Measurements from ENCODE around the gene SLC8B1.

The SLC8B1 gene

DNA sequence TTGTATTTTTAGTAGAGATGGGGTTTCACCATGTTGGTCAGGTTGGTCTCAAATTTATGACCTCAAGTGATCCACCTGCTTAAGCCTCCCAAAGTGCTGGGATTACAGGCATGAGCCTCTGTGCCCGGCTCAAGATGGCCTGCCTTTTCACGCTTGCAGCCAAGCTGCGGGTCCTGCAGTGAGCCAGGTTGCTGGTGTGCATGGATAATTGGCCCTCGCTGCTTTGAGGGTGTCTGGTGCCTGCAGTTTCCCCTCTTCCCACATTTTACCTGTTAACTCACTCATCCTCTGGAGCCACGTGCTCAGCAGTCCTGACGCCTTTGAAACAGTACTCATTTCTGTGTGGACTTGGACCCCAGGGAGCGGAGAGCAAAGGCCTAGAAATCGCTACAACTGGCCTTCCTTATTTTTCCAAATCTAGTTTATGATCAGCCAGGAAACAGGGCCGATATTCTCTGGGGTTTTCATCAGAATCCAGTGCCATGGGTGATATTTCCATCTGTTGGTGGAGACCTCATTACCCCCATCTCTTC is 71.4 kb downstream of the SLC8B1 start (continued):
- TF ChIP-seq, protein P1, sequence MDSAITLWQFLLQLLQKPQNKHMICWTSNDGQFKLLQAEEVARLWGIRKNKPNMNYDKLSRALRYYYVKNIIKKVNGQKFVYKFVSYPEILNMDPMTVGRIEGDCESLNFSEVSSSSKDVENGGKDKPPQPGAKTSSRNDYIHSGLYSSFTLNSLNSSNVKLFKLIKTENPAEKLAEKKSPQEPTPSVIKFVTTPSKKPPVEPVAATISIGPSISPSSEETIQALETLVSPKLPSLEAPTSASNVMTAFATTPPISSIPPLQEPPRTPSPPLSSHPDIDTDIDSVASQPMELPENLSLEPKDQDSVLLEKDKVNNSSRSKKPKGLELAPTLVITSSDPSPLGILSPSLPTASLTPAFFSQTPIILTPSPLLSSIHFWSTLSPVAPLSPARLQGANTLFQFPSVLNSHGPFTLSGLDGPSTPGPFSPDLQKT (IDR thresholded peaks at IDR 0.05; ENCODE audit: borderline replicate concordance, low read depth, low read length): no peak

DNA sequence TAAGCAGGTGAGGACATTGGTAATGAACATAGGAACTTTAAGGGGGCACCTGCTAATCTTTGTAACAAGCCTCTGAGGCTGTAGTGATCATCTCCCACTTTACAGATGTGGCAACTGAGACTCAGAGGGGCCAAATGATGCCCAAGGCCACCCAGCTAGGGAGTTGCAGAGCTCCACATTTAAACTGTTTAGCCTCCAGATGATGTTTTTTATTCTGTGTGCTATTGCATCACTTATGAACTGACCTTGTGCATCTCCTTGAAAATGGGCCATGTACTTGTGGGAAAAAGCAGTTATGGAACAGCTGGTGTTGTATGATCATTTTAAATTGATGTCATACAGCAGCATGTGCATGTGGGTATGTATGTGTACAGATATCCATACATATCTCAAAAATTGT is 72.2 kb downstream of the SLC8B1 start:
- POLR2A ChIA-PET: no interaction called here
- no peak for TF ChIP-seq ZNF76 (tag by site-specific recombination; IDR thresholded peaks at IDR 0.05; ENCODE audit: borderline replicate concordance, low read depth)
- TF ChIP-seq, protein P2, sequence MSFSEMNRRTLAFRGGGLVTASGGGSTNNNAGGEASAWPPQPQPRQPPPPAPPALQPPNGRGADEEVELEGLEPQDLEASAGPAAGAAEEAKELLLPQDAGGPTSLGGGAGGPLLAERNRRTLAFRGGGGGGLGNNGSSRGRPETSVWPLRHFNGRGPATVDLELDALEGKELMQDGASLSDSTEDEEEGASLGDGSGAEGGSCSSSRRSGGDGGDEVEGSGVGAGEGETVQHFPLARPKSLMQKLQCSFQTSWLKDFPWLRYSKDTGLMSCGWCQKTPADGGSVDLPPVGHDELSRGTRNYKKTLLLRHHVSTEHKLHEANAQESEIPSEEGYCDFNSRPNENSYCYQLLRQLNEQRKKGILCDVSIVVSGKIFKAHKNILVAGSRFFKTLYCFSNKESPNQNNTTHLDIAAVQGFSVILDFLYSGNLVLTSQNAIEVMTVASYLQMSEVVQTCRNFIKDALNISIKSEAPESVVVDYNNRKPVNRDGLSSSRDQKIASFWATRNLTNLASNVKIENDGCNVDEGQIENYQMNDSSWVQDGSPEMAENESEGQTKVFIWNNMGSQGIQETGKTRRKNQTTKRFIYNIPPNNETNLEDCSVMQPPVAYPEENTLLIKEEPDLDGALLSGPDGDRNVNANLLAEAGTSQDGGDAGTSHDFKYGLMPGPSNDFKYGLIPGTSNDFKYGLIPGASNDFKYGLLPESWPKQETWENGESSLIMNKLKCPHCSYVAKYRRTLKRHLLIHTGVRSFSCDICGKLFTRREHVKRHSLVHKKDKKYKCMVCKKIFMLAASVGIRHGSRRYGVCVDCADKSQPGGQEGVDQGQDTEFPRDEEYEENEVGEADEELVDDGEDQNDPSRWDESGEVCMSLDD (tag by site-specific recombination; IDR thresholded peaks at IDR 0.05): no peak
- TF ChIP-seq ZNF596 (tag by site-specific recombination; IDR thresholded peaks at IDR 0.05): no peak
- TF ChIP-seq ZNF341 (tag by site-specific recombination; IDR thresholded peaks at IDR 0.05; ENCODE audit: low read depth): no peak
- TF ChIP-seq ZNF404 (tag by site-specific recombination; IDR thresholded peaks at IDR 0.05): no peak
- TF ChIP-seq SCRT2 (tag by site-specific recombination; IDR thresholded peaks at IDR 0.05): no peak
- TF ChIP-seq ZNF843 (tag by site-specific recombination; IDR thresholded peaks at IDR 0.05): no peak
- TF ChIP-seq ZNF701 (tag by site-specific recombination; IDR thresholded peaks at IDR 0.05): no peak
- TF ChIP-seq KLF8 (tag by site-specific recombination; IDR thresholded peaks at IDR 0.05): no peak
- no peak for TF ChIP-seq ZFHX2 (tag by site-specific recombination; conservative IDR thresholded peaks at IDR 0.05)
- no peak for TF ChIP-seq TCF7L2 (IDR thresholded peaks at IDR 0.05; ENCODE audit: borderline replicate concordance, low read depth, low read length)
- TF ChIP-seq KLF9 (tag by site-specific recombination; IDR thresholded peaks at IDR 0.05; ENCODE audit: low read depth): no peak
- no peak for TF ChIP-seq ZNF10 (tag by site-specific recombination; IDR thresholded peaks at IDR 0.05)
- no peak for TF ChIP-seq SCRT1 (tag by site-specific recombination; IDR thresholded peaks at IDR 0.05; ENCODE audit: borderline replicate concordance)
- Histone ChIP-seq H3K27ac (ENCODE audit: extremely low read depth, low read depth, low read length) (no peak overlapping the region), H3K9me3 (ENCODE audit: control insufficient read depth, insufficient read depth, low read depth, low read length) (no peaks in the 10 kb centered on the region), H3K4me1 (ENCODE audit: control insufficient read depth, insufficient read depth, low read length) (no peaks in the 10 kb centered on the region), H3K36me3 (ENCODE audit: control insufficient read depth in 2 of 2, insufficient read depth in 1 of 2, low read length in 2 of 2) (peaks cover 0 to 4% of the 10 kb centered on the region in 2 experiments; a peak in 2 of 3 replicates), H3K4me3 (ENCODE audit: low read depth, low read length) (no peak overlapping the region)
- CTCF ChIA-PET: interaction anchor here (0.6 kb wide), 1 partner anchor 1681 kb away, joined by 3 read pairs; no protein-coding TSS in a partner anchor

DNA sequence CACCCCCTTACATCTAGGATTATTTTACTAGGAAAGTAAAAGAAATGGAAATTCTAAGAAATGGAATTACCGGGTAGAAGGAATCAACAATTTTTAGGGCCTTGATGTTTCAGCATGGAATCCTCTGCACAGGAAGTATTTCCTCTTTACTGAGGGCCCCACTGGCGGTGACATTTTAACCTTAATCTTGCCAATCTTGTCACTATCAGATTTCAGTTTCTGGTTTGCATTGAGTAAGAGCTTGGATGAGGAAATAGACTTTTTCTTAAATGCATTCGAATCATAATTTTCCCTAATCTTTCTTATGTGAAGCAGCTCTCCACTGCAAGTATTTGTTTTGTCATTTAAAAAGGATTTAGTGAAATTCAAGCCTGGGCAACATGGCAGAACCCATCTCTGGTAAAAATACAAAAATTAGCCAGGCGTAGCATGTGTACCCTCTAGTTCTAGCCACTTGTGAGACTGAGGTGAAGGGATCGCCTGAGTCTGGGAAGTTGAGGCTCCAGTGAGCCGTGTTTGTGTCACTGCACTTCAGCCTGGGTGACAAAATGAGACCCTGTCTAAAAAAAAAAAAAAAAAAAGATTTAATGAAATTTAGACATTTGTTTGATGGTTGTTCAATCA is 73.0 kb downstream of the SLC8B1 start:
- POLR2A ChIA-PET: interaction anchor here (0.6 kb wide), 1 partner anchor 77 kb away, joined by 3 read pairs; the partner anchor contains the start of gene DDX54
- no peak overlapping the region for H3K27ac ChIP-seq (ENCODE audit: extremely low read depth, low read depth, low read length)
- H3K9me3 ChIP-seq (ENCODE audit: control insufficient read depth, insufficient read depth, low read depth, low read length): no peaks in the 10 kb centered on the region
- CTCF ChIA-PET: interaction anchor here (0.6 kb wide), 2 partner anchors 88 to 1682 kb away, joined by 3 to 7 read pairs; no protein-coding TSS in a partner anchor
- H3K4me1 ChIP-seq (ENCODE audit: control insufficient read depth, insufficient read depth, low read length): no peaks in the 10 kb centered on the region
- peaks cover 0 to 3% of the 10 kb centered on the region in 2 experiments; a peak in 2 of 3 replicates for H3K36me3 ChIP-seq (ENCODE audit: control insufficient read depth in 2 of 2, insufficient read depth in 1 of 2, low read length in 2 of 2)
- H3K4me3 ChIP-seq (ENCODE audit: low read depth, low read length): no peak overlapping the region
- TF ChIP-seq ZNF792 (tag by site-specific recombination; IDR thresholded peaks at IDR 0.05) (no peak), ZSCAN16 (tag by site-specific recombination; IDR thresholded peaks at IDR 0.05) (no peak), SP2 (tag by site-specific recombination; IDR thresholded peaks at IDR 0.05) (no peak), ZBTB8A (tag by site-specific recombination; IDR thresholded peaks at IDR 0.05) (no peak), ZBTB7A (tag by site-specific recombination; IDR thresholded peaks at IDR 0.05; ENCODE audit: low read depth) (no peak), ZNF664 (tag by site-specific recombination; IDR thresholded peaks at IDR 0.05) (no peak), RBAK (tag by site-specific recombination; IDR thresholded peaks at IDR 0.05) (no peak), MEIS1 (CRISPR knock-in tag; IDR thresholded peaks at IDR 0.05; ENCODE audit: borderline replicate concordance) (no peak)
- TF ChIP-seq, protein P3, sequence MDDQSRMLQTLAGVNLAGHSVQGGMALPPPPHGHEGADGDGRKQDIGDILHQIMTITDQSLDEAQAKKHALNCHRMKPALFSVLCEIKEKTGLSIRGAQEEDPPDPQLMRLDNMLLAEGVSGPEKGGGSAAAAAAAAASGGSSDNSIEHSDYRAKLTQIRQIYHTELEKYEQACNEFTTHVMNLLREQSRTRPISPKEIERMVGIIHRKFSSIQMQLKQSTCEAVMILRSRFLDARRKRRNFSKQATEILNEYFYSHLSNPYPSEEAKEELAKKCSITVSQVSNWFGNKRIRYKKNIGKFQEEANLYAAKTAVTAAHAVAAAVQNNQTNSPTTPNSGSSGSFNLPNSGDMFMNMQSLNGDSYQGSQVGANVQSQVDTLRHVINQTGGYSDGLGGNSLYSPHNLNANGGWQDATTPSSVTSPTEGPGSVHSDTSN (CRISPR knock-in tag; IDR thresholded peaks at IDR 0.05): no peak
- TF ChIP-seq, protein P4, sequence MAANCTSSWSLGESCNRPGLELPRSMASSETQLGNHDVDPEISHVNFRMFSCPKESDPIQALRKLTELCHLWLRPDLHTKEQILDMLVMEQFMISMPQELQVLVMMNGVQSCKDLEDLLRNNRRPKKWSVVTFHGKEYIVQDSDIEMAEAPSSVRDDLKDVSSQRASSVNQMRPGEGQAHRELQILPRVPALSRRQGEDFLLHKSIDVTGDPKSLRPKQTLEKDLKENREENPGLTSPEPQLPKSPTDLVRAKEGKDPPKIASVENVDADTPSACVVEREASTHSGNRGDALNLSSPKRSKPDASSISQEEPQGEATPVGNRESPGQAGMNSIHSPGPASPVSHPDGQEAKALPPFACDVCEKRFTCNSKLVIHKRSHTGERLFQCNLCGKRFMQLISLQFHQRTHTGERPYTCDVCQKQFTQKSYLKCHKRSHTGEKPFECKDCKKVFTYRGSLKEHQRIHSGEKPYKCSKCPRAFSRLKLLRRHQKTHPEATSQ (tag by site-specific recombination; IDR thresholded peaks at IDR 0.05): no peak

Measured in HEK293 (cell line).